HPDE6-E6E7 (cell line): ENCODE results near the gene LHFPL3.
"Not testable (repeated sequence)": the region's sequence is repeated elsewhere in the genome, so short reads cannot be mapped to it uniquely, and the experiment has no call there.

Experiments
- DNase-seq: peaks from one replicate; pipeline ENCODE4 v3.0.0; 2011; ENCODE audit warnings: missing footprints; ENCODE audit errors: extremely low spot score

Gene LHFPL3

GRCh38 chr7:104931181-104931781, 602.9 kb downstream of the LHFPL3 start:
- no peak for DNase-seq

DNA sequence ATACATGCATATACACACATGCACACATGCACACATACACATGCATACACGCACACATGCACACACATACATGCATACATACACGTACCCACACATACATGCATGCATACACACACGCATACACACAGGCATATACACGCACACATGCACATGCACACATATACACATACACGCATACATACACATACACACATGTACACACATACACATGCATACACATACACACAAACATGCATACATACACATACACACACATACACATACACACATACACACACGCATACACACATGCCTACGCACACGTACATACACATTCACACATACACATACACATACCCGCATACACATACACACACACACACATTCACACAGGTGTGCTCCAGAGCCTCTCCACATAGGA, 604.6 kb downstream of the LHFPL3 start:
- no peak for DNase-seq

DNA sequence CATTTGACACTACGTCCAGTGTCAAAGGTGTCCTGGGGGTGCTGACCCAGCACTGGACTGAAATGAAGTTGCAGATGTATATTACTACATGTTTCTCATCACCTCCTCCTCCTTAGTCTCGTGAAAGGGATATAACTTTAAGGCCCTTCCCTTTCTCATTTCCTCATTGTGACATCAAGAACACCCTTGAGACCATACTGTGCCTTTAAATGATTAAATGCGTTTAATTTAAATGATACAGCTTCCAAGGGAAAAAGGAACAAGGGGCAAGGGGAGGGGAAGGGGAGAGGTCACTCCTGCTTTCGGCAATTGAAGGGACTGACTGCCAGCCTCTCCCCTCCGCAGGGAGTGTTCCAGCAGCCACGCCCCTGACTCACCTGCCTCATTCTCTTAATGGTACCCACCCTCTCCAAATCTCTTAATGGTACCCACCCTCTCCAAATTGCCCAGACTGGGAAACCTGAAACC, 605.2 kb downstream of the LHFPL3 start:
- no peak for DNase-seq

DNA sequence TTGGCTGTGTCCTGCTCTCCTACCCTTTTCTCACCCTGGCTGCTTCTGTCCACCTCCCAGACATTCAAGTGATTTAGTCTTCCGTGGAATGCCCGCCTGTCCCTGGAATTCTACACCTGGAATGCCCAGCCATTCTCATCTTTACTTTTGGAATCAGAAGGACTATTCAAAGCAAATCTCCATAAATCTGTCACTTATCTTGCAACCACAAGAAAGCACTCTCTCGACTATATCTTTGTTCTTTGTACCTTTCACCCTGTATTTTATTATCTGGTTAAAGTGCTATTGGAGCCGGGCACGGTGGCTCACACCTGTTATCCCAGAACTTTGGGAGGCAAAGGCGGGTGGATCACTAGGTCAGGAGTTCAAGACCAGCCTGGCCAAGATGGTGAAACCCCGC, 606.3 kb downstream of the LHFPL3 start:
- DNase-seq, result no peak

- DNase-seq, result no peak
These were observed 606.9 kb downstream of the LHFPL3 start for GRCh38 chr7:104935276-104935675.

DNA sequence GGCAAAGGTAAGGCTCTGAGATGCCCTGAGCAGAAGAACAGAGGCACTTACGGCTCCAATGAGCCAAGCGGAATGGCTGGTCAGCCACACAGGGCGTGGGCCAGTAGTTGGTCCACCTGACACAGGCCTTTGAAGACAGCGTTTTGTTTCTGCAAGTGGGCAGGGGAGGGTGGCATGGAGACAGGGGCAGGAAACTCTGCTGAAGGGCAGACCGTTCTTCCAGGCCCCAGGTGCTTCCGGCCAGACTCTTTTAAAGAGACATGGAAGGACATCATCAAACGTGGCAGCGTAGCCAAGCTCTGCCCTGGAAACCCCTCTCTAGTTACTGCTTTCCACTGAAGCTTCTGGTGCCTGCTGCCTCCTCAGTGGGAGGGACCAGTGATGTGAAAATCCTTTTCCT, 608.1 kb downstream of the LHFPL3 start:
- DNase-seq, result no peak

- not testable (repeated sequence) for DNase-seq
These were observed 609.1 kb downstream of the LHFPL3 start for GRCh38 chr7:104937489-104937888.

DNA sequence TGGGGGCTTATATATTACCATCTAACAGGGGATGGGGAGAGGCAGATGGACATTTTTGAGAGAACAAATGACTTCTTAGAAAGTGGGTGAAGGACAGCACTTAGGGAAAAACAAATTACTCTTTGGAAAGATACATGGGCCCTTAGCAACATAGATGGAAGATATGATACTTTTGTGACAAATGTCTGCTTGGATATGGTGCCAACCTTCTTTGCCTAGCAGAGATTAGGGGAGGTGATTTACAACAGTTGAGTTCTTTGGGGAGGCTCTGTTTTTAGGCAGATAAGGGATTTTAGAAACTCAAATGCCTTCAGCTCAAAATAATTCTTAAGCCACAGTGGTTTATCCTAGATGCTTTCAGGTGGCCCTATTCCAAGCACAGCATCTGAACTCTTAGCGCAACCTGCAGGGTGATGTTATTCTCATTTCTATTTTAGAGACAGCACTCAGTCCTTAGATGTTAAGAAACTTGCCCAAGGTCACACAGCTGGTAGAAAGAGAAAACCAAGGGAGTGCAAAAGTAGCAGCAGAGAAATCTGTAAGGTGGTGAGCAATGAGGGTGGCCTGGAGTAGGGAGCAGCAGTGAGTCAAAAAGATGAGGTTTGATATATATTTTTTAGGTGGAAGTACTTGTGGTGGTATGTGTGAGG, 610.5 kb downstream of the LHFPL3 start:
- no peak for DNase-seq

DNA sequence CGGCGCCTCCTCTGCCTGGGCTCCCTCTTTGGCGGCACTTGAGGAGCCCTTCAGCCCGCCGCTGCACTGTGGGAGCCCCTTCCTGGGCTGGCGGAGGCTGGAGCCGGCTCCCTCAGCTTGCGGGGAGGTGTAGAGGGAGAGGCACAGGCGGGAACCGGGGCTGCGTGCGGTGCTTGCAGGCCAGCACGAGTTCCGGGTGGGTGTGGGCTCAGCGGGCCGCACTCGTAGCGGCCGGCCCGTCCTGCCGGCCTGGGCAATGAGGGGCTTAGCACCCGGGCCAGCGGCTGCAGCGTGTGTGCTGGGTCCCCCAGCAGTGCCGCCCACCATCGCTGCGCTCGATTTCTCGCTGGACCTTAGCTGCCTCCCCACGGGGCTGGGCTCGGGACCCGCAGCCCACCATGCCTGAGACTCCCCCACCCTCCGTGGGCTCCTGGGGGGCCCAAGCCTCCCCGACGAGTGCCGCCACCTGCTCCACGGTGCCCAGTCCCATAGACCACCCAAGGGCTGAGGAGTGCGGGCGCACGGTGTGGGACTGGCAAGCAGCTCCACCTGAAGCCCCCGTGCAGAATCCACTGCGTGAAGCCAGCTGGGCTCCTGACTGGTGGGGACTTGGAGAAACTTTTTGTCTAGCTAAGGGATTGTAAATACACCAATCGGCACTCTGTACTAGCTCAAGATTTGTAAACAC, 611.8 kb downstream of the LHFPL3 start:
- DNase-seq, result no peak

DNA sequence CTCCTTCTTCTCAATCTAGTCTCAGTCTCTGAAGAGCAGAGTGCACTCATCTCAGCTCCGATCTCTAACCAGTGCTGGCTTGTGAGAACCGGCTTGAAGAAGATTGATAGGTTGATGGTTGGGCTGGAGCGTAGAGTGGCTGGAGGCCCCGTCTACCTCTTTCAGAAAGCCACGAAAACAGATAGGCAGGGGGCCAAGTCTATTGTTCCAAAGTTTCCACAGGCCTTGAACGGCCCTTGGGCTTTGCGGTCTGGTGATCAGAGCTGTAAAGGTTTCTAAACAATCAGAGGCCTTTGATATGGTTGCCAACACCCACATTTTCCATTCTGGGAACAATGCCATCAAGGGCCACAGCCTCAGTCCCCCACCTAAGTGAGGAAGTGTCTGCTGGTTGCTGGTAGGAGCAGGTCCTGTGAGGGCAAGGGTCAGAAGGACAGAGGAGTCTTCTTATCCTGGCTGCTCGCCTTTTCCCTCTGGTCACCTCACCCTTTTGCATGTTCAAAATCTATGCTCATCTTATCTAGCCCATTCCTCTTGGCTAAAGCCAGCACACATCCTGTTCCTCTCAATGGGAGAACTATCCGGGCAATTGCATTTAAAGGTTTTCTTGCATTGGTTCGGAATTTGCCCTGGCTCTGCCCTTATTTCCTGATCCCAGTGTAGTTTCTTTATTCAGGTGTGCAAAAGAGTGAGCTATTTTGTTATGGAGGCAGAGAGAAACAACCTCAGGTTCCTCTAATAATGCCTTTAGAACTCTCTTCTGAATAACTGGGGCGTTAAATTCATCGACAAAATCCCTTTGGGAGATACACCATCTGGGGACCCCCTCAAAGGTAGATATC, 615.3 kb downstream of the LHFPL3 start:
- DNase-seq, result no peak

DNA sequence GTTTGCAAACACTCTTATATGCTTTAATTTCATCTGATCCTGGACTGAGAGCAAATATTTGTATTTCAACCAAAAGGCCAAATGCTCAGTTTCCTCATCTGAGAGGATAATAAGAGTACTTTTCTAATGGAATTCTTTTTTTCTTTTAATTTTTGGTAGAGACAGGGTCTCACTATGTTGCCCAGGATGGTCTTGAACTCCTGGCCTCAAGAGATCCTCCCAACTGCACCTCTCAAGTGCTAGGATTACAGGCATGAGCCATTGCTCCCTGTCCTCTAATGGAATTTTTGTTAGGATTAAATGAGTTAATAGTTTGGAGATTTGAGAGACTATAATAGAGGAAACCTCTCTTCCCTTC, 617.2 kb downstream of the LHFPL3 start:
- DNase-seq, result no peak

GRCh38 chr7:104946338-104946737, 617.9 kb downstream of the LHFPL3 start:
- DNase-seq, result no peak

DNA sequence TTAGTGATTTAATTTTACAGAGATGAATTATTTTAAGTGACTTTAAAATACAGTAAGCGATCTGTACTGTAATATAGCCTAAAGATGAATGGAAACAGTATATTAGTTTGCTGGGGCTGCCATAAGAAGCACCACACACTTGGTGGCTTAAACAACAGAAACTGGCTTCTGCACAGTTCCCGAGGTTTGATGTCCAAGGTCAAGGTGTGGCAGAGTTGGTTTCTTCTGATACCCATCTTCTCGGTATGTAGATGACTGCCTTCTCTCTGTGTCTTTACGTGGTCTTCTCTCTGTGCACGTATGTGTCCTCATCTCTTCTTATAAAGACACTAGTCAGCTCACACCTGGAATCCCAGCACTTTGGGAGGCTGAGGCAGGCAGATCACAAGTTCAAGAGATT, 621.6 kb downstream of the LHFPL3 start:
- no peak for DNase-seq

- no peak for DNase-seq
These were observed 622.4 kb downstream of the LHFPL3 start for GRCh38 chr7:104950754-104951153.

GRCh38 chr7:104951546-104951945, 623.1 kb downstream of the LHFPL3 start:
- DNase-seq, result no peak

- no peak for DNase-seq
These were observed 626.9 kb downstream of the LHFPL3 start for GRCh38 chr7:104955276-104955675.
